RWPE2 (cell line): Measurements from ENCODE around the gene C2CD2L.

Experiments used
- ATAC-seq: fragments of 200-7000 bp; cut with Tn5 transposase; 3 replicates; pipeline ENCODE4 v1.9.1; 2021; ENCODE audit warnings: low read depth
- DNase-seq: peaks from one replicate; pipeline ENCODE4 v3.0.0-alpha.2; 2020; ENCODE audit warnings: low spot score
- H3K27ac ChIP-seq: fragments of 450-650 bp; 2 replicates; pipeline ENCODE4 v1.5.1; 2017; ENCODE audit warnings: mild to moderate bottlenecking; ENCODE audit not compliant: poor library complexity, severe bottlenecking
- H3K27me3 ChIP-seq: fragments of 250-450 bp; sonication (Bioruptor Pico); 2 replicates; pipeline ENCODE4 v1.5.1; 2021; ENCODE audit warnings: mild to moderate bottlenecking, moderate library complexity; ENCODE audit not compliant: insufficient read depth, poor library complexity, severe bottlenecking
- H3K36me3 ChIP-seq: fragments of 250-450 bp; sonication (Bioruptor Pico); 2 replicates; pipeline ENCODE4 v1.5.1; 2020; ENCODE audit warnings: low read depth, mild to moderate bottlenecking, moderate library complexity
- H3K4me1 ChIP-seq: fragments of 250-450 bp; sonication (Bioruptor Pico); 2 replicates; pipeline ENCODE4 v1.5.1; 2021; ENCODE audit warnings: mild to moderate bottlenecking, moderate library complexity; ENCODE audit not compliant: insufficient read depth, poor library complexity, severe bottlenecking
- H3K4me3 ChIP-seq: fragments of 250-450 bp; sonication (Bioruptor Pico); 2 replicates; pipeline ENCODE4 v1.5.1; 2021; ENCODE audit warnings: mild to moderate bottlenecking, moderate library complexity; ENCODE audit not compliant: severe bottlenecking
- H3K9me3 ChIP-seq: fragments of 250-450 bp; sonication (Bioruptor Pico); 2 replicates; pipeline ENCODE4 v1.5.1; 2021; ENCODE audit warnings: mild to moderate bottlenecking, moderate library complexity; ENCODE audit not compliant: severe bottlenecking
- TF ChIP-seq, protein P1 (sequence below): fragments of 450-650 bp; IDR thresholded peaks from one replicate; pipeline ENCODE4 v1.5.1; 2017; ENCODE audit warnings: mild to moderate bottlenecking, moderate library complexity; ENCODE audit not compliant: poor library complexity, severe bottlenecking

Gene C2CD2L

GRCh38 chr11:119115484-119116234 lies 8.5 kb downstream of the C2CD2L start:
- DNase-seq, result no peak
- Histone ChIP-seq H3K4me3 (no peak overlapping the region), H3K27me3 (no peaks in the 10 kb centered on the region), H3K36me3 (0 out of 2 replicates have a peak, but pooled peaks cover 3% of the 10 kb centered on the region), H3K4me1 (no peaks in the 10 kb centered on the region), H3K9me3 (no peaks in the 10 kb centered on the region), H3K27ac (no peak overlapping the region)
- TF ChIP-seq, protein P1, sequence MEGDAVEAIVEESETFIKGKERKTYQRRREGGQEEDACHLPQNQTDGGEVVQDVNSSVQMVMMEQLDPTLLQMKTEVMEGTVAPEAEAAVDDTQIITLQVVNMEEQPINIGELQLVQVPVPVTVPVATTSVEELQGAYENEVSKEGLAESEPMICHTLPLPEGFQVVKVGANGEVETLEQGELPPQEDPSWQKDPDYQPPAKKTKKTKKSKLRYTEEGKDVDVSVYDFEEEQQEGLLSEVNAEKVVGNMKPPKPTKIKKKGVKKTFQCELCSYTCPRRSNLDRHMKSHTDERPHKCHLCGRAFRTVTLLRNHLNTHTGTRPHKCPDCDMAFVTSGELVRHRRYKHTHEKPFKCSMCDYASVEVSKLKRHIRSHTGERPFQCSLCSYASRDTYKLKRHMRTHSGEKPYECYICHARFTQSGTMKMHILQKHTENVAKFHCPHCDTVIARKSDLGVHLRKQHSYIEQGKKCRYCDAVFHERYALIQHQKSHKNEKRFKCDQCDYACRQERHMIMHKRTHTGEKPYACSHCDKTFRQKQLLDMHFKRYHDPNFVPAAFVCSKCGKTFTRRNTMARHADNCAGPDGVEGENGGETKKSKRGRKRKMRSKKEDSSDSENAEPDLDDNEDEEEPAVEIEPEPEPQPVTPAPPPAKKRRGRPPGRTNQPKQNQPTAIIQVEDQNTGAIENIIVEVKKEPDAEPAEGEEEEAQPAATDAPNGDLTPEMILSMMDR, result no peak
- no peak for ATAC-seq

GRCh38 chr11:119116235-119116594 lies 9.1 kb downstream of the C2CD2L start:
- Histone ChIP-seq H3K27me3 (no peaks in the 10 kb centered on the region), H3K4me3 (no peak overlapping the region), H3K4me1 (no peaks in the 10 kb centered on the region), H3K9me3 (no peaks in the 10 kb centered on the region), H3K36me3 (0 out of 2 replicates have a peak, but pooled peaks cover 3% of the 10 kb centered on the region), H3K27ac (no peak overlapping the region)
- ATAC-seq (no peak), DNase-seq (no peak)
- TF ChIP-seq, protein P1, result no peak

GRCh38 chr11:119116601-119117000 lies 9.5 kb downstream of the C2CD2L start:
- TF ChIP-seq, protein P1, result no peak
- no peak for ATAC-seq
- Histone ChIP-seq H3K27ac (no peak overlapping the region), H3K36me3 (0 out of 2 replicates have a peak, but pooled peaks cover 3% of the 10 kb centered on the region), H3K4me1 (no peaks in the 10 kb centered on the region), H3K9me3 (no peaks in the 10 kb centered on the region), H3K4me3 (no peak overlapping the region), H3K27me3 (no peaks in the 10 kb centered on the region)
- DNase-seq, result no peak

GRCh38 chr11:119117004-119117706 lies 10.0 kb downstream of the C2CD2L start:
- TF ChIP-seq, protein P1, result no peak
- H3K27ac ChIP-seq, result no peak overlapping the region
- ATAC-seq (no peak), DNase-seq (no peak)
- H3K9me3 ChIP-seq, result no peaks in the 10 kb centered on the region
- H3K4me1 ChIP-seq, result no peaks in the 10 kb centered on the region
- H3K4me3 ChIP-seq, result no peak overlapping the region
- 0 out of 2 replicates have a peak, but pooled peaks cover 3% of the 10 kb centered on the region for H3K36me3 ChIP-seq
- no peaks in the 10 kb centered on the region for H3K27me3 ChIP-seq

DNA sequence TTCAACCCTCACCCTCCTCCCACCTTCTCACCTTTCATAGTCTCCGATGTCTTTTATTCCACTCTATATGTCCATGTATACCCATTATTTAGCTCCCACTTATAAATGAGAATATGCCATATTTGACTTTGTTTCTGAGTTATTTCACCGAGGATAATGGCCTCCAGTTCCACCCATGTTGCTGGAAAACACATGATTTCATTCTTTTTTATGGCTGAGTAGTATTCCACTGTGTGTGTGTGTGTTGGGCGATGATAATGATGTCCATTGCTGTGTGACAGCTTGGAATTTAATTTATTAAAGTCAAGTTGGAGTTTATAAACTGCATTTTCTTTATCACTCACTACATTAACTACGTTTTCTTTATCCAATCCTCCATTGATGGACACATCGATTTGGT lies 11.1 kb downstream of the C2CD2L start:
- 0 out of 2 replicates have a peak, but pooled peaks cover 3% of the 10 kb centered on the region for H3K36me3 ChIP-seq
- H3K4me3 ChIP-seq, result no peak overlapping the region
- TF ChIP-seq, protein P1, result no peak
- H3K27ac ChIP-seq, result no peak overlapping the region
- no peaks in the 10 kb centered on the region for H3K4me1 ChIP-seq
- DNase-seq, result no peak
- H3K27me3 ChIP-seq, result no peaks in the 10 kb centered on the region
- no peak for ATAC-seq
- no peaks in the 10 kb centered on the region for H3K9me3 ChIP-seq
